GM12878 (cell line): Measurements from ENCODE around the gene WDR18. TPM values are rescaled to one million over a fixed set of nuclear protein-coding genes. Genes with fewer than 3 reads are reported as not detected.

Experiments used
- BACH1 ChIP-seq: fragments of 450-650 bp; IDR thresholded peaks from 2 replicates; pipeline ENCODE4 v1.6.1; 2017; ENCODE audit warnings: mild to moderate bottlenecking, borderline replicate concordance
- CHD4 ChIP-seq: fragments of 200-600 bp; sonication (generic); IDR thresholded peaks from 2 replicates; pipeline ENCODE4 v1.6.1; 2016; ENCODE audit warnings: mild to moderate bottlenecking
- FOXK2 ChIP-seq: fragments of 450-650 bp; IDR thresholded peaks from 2 replicates; pipeline ENCODE4 v1.6.1; 2017; ENCODE audit warnings: mild to moderate bottlenecking, moderate library complexity
- IKZF1 ChIP-seq: fragments of 450-650 bp; conservative IDR thresholded peaks from 2 replicates; pipeline ENCODE4 v1.6.1; 2017; ENCODE audit warnings: antibody characterized with exemption, mild to moderate bottlenecking
- KAT2A ChIP-seq: conservative IDR thresholded peaks from 2 replicates; pipeline ENCODE4 v1.6.1; 2011; ENCODE audit warnings: low read depth, low read length; ENCODE audit not compliant: control insufficient read depth
- KLF5 ChIP-seq: fragments of 450-650 bp; IDR thresholded peaks from 2 replicates; pipeline ENCODE4 v1.6.1; 2014; ENCODE audit warnings: mild to moderate bottlenecking; ENCODE audit not compliant: partially characterized antibody
- LARP7 ChIP-seq: fragments of 450-650 bp; IDR thresholded peaks from 2 replicates; pipeline ENCODE4 v1.6.1; 2017; ENCODE audit warnings: mild to moderate bottlenecking
- NFXL1 ChIP-seq: fragments of 450-650 bp; IDR thresholded peaks from 2 replicates; pipeline ENCODE4 v1.6.1; 2017; ENCODE audit warnings: antibody characterized with exemption, mild to moderate bottlenecking, borderline replicate concordance
- NR2C1 ChIP-seq: fragments of 450-650 bp; IDR thresholded peaks from 2 replicates; pipeline ENCODE4 v1.6.1; 2017; ENCODE audit warnings: antibody characterized with exemption, mild to moderate bottlenecking, moderate library complexity
- PAX8 ChIP-seq: fragments of 450-650 bp; IDR thresholded peaks from 2 replicates; pipeline ENCODE4 v1.6.1; 2017; ENCODE audit warnings: mild to moderate bottlenecking, moderate library complexity
- SPI1 ChIP-seq: IDR thresholded peaks from 2 replicates; pipeline ENCODE4 v1.6.1; 2011; ENCODE audit warnings: low read depth, mild to moderate bottlenecking, low read length, moderate library complexity, borderline replicate concordance; ENCODE audit not compliant: insufficient read depth
- STAT3 ChIP-seq: IDR thresholded peaks from 2 replicates; pipeline ENCODE4 v1.6.1; 2011; ENCODE audit warnings: low read depth, low read length, improper control_type of control experiment
- WRNIP1 ChIP-seq: IDR thresholded peaks from 2 replicates; pipeline ENCODE4 v1.6.1; 2011; ENCODE audit warnings: low read depth, low read length, improper control_type of control experiment, borderline replicate concordance
- ZNF274 ChIP-seq: IDR thresholded peaks from one replicate; pipeline ENCODE4 v1.8.0; 2011; ENCODE audit not compliant: insufficient read length, insufficient read depth
- ZSCAN29 ChIP-seq: fragments of 450-650 bp; IDR thresholded peaks from 2 replicates; pipeline ENCODE4 v1.6.1; 2017; ENCODE audit warnings: mild to moderate bottlenecking, moderate library complexity
- polyA plus RNA-seq, 11 experiments: library from polyadenylated mRNA; depleted of rRNA in 4 of 11; unstranded in 6 of 11; stranded (reverse) in 5 of 11; fragments of >200 nt; fragmentation: Nextera tagmentation in 4 of 11; fragmentation: Illumina TruSeq in 1 of 11; extraction: Ambion mirVana in 4 of 11; extraction: Trizol in 1 of 11; gene quantifications; 1 replicate in 1 of 11; 2 replicates in 10 of 11; pipeline versions ENCODE4 v1.2.1 to v1.2.3, GENCODE V29; 2011 to 2016; ENCODE audit warnings: inconsistent platforms in 2 of 11, missing spikeins in 2 of 11, low read depth in 1 of 11
- total RNA-seq, 4 experiments: library from RNA; depleted of rRNA in 3 of 4; stranded (reverse); fragments of >200 nt in 3 of 4; fragmentation: Illumina TruSeq in 1 of 4; extraction: Trizol in 1 of 4; gene quantifications; 2 replicates each; pipeline versions ENCODE4 v1.2.1 to v1.2.3, GENCODE V29; 2013 to 2021
- TF ChIP-seq, protein P1 (sequence below): IDR thresholded peaks from 2 replicates; pipeline ENCODE4 v1.6.1; 2011; ENCODE audit warnings: low read depth, low read length, improper control_type of control experiment, borderline replicate concordance
- TF ChIP-seq, protein P2 (sequence below): IDR thresholded peaks from 2 replicates; pipeline ENCODE4 v1.6.1; 2012; ENCODE audit warnings: improper control_type of control experiment, low read depth, low read length; ENCODE audit not compliant: insufficient replicate concordance
- TF ChIP-seq, protein P3 (sequence below): IDR thresholded peaks from 2 replicates; pipeline ENCODE4 v1.6.1; 2012; ENCODE audit warnings: low read depth, low read length, improper control_type of control experiment
- TF ChIP-seq, protein P4 (sequence below): fragments of 450-650 bp; IDR thresholded peaks from 2 replicates; pipeline ENCODE4 v1.6.1; 2018; ENCODE audit warnings: mild to moderate bottlenecking, low read depth, moderate library complexity; ENCODE audit not compliant: partially characterized antibody
- TF ChIP-seq, protein P5 (sequence below): IDR thresholded peaks from 2 replicates; pipeline ENCODE4 v1.6.1; 2012; ENCODE audit warnings: low read depth, low read length, improper control_type of control experiment

WDR18 gene
- total and polyA plus RNA-seq, 10 of the 15 experiments (the other 5 are each of a cell fraction or from before 2014, with no cell fraction given), result 3.0 to 206 (median 62.3) TPM

DNA sequence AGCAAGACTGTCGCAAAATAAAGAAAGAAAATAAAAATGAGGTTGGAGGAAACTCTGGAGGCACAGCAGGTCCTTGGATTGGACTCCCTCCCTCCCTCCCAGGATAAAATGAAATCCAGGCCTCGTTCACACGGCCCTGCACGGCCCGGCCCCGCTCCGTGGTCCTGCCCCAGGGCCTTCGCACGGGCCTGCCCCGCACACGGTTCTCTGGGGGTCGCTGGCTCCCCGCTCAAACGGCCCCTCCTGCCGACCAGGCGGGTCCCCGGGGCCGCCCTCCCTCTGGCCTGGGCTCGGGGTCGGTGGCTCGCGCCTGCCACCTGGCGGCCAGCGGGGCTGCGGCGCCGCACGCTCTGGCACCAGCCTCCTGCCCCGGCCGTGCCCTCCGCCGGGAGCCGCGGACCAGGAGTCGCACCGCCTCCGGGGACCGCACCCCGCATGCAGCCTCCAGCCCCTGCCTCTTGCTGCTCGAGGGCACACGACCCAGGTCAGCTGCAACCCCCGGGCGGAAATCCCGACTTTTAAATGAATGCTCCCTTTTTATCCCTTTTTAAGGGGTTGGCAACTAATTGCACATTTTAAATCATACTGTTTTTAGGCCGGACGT lies 1.5 kb upstream of the WDR18 start (continued):
- TF ChIP-seq WRNIP1 (no peak), BACH1 (peak; percentile 73; the same call in 1 of the 2 replicates), STAT3 (no peak), NFXL1 (0 out of 2 replicates have a peak, but pooled peaks have one; percentile 55), ZSCAN29 (peak; percentile 78), LARP7 (peak; percentile 97), CHD4 (no peak), FOXK2 (no peak), NR2C1 (peak; percentile 22; the same call in 1 of the 2 replicates), KAT2A (no peak), IKZF1 (peak; percentile 85), SPI1 (no peak), ZNF274 (no peak), KLF5 (peak; percentile 54), PAX8 (no peak)
- TF ChIP-seq, protein P1, sequence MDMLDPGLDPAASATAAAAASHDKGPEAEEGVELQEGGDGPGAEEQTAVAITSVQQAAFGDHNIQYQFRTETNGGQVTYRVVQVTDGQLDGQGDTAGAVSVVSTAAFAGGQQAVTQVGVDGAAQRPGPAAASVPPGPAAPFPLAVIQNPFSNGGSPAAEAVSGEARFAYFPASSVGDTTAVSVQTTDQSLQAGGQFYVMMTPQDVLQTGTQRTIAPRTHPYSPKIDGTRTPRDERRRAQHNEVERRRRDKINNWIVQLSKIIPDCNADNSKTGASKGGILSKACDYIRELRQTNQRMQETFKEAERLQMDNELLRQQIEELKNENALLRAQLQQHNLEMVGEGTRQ, result no peak
- TF ChIP-seq, protein P2, sequence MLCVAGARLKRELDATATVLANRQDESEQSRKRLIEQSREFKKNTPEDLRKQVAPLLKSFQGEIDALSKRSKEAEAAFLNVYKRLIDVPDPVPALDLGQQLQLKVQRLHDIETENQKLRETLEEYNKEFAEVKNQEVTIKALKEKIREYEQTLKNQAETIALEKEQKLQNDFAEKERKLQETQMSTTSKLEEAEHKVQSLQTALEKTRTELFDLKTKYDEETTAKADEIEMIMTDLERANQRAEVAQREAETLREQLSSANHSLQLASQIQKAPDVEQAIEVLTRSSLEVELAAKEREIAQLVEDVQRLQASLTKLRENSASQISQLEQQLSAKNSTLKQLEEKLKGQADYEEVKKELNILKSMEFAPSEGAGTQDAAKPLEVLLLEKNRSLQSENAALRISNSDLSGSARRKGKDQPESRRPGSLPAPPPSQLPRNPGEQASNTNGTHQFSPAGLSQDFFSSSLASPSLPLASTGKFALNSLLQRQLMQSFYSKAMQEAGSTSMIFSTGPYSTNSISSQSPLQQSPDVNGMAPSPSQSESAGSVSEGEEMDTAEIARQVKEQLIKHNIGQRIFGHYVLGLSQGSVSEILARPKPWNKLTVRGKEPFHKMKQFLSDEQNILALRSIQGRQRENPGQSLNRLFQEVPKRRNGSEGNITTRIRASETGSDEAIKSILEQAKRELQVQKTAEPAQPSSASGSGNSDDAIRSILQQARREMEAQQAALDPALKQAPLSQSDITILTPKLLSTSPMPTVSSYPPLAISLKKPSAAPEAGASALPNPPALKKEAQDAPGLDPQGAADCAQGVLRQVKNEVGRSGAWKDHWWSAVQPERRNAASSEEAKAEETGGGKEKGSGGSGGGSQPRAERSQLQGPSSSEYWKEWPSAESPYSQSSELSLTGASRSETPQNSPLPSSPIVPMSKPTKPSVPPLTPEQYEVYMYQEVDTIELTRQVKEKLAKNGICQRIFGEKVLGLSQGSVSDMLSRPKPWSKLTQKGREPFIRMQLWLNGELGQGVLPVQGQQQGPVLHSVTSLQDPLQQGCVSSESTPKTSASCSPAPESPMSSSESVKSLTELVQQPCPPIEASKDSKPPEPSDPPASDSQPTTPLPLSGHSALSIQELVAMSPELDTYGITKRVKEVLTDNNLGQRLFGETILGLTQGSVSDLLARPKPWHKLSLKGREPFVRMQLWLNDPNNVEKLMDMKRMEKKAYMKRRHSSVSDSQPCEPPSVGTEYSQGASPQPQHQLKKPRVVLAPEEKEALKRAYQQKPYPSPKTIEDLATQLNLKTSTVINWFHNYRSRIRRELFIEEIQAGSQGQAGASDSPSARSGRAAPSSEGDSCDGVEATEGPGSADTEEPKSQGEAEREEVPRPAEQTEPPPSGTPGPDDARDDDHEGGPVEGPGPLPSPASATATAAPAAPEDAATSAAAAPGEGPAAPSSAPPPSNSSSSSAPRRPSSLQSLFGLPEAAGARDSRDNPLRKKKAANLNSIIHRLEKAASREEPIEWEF, result no peak
- TF ChIP-seq, protein P3, sequence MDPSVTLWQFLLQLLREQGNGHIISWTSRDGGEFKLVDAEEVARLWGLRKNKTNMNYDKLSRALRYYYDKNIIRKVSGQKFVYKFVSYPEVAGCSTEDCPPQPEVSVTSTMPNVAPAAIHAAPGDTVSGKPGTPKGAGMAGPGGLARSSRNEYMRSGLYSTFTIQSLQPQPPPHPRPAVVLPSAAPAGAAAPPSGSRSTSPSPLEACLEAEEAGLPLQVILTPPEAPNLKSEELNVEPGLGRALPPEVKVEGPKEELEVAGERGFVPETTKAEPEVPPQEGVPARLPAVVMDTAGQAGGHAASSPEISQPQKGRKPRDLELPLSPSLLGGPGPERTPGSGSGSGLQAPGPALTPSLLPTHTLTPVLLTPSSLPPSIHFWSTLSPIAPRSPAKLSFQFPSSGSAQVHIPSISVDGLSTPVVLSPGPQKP, result no peak
- TF ChIP-seq, protein P4, sequence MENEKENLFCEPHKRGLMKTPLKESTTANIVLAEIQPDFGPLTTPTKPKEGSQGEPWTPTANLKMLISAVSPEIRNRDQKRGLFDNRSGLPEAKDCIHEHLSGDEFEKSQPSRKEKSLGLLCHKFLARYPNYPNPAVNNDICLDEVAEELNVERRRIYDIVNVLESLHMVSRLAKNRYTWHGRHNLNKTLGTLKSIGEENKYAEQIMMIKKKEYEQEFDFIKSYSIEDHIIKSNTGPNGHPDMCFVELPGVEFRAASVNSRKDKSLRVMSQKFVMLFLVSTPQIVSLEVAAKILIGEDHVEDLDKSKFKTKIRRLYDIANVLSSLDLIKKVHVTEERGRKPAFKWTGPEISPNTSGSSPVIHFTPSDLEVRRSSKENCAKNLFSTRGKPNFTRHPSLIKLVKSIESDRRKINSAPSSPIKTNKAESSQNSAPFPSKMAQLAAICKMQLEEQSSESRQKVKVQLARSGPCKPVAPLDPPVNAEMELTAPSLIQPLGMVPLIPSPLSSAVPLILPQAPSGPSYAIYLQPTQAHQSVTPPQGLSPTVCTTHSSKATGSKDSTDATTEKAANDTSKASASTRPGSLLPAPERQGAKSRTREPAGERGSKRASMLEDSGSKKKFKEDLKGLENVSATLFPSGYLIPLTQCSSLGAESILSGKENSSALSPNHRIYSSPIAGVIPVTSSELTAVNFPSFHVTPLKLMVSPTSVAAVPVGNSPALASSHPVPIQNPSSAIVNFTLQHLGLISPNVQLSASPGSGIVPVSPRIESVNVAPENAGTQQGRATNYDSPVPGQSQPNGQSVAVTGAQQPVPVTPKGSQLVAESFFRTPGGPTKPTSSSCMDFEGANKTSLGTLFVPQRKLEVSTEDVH, result no peak
- TF ChIP-seq, protein P5, sequence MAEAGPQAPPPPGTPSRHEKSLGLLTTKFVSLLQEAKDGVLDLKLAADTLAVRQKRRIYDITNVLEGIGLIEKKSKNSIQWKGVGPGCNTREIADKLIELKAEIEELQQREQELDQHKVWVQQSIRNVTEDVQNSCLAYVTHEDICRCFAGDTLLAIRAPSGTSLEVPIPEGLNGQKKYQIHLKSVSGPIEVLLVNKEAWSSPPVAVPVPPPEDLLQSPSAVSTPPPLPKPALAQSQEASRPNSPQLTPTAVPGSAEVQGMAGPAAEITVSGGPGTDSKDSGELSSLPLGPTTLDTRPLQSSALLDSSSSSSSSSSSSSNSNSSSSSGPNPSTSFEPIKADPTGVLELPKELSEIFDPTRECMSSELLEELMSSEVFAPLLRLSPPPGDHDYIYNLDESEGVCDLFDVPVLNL, result no peak
